NCI-H1105 (cell line): ENCODE measurements around the gene BRF1.
"Not testable (repeated sequence)": the region's sequence is repeated elsewhere in the genome, so short reads cannot be mapped to it uniquely, and the experiment has no call there.

ENCODE experiments used
- DNase-seq: peaks from one replicate; lab custom pipeline; 2025; lab: John Stamatoyannopoulos, UW

Gene BRF1

DNA sequence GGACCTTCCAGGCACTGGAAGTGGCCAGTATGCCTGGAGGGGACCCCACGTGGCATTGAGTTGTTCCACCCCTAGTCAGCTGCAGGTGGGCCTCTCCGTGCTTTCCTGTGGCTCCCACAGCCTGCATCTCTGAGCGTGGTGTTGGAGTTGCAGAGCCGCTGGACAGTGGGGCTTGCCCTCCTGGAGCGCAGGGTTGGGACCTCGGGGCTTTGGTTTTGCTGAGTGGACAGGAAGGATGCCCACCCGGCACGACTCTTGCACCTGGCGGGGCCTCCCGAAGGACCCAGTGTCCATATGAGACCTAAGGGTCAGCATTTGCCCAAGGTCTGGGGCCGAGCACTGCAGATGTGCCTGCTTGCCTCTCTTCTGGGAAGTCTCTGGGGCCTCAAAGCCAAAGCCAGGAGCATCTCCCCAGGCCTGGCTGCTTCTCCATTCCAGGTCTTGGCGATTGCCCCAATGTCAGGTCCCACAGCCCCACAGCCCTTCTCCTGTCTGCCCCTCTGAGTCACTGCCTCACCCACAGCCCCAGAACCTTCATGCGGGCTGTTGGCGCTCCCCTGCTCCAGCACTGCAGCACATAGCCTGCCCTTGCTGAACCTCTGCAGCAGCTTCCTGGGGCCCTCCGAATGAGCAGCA, 15.3 kb upstream of the BRF1 start:
- no peak for DNase-seq

DNA sequence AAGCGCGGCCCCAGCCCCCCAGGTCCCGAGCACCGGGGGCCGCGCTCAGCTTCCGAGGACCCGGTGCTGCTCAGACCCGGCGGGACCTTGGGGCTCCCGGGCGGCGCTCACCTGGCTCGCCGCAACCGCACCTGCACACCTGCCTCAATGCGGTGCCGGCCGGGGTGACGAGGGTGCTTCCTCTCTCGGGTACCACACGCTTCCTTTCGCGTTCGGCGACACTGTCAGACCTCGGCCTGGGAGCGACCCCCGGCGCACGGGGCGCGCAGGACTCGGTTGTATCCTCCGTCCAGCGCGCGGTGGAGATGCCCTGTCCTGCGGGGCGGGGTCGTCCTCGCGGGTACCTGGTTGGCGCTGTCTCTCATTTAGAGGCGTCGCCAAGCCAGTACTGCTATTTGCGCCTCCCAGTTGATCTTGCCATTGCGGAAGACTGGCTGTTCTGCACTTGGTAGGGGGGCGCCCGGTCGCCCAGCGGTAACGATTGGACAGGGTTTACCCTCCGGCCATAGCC, 14.5 kb upstream of the BRF1 start:
- no peak for DNase-seq

DNA sequence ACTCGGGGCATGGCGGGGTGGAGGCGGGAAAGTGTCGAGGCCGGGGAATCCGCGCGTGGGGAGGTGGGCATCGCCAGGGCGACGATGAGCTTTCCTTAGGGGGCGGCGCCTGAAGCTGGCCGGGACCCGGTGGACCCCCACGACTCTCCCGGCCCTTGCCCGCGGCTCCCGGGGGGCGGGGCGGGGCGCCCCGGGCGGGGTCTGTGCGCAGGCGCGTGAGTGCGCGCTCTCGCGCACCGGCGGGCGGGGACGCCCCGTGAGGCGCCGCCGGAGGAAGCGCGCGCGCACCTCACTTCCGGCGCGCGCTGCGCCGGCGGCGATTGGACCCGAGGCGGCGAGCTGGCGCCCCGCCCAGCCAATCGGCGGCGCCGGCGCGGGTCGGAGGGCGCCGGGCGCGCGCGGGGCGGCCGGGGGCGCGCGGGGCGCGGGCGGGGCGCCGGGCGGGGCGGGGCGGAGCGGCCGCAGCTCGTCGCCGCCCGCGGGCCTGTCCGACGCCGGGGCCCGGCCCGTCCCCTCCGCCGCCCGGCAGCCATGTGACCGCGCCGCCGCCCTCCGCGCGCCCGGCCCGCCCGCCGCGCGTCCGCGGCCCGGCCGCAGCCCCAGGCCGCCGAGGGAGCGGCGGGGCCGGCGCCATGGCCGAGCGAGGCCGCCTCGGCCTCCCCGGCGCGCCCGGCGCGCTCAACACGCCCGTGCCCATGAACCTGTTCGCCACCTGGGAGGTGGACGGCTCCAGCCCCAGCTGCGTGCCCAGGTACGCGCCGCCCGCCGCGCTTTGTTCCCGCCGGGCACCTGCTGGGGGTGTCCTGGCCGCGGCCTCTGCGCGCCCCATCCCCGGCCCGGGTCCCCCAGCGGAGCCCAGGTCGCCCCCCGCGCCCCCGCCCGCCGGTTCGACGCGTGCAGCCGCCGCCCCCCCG, 13.7 kb upstream of the BRF1 start, which contains the start of gene PACS2:
Gene PACS2, plus strand, starts transcription at position 462 of the 914 bp plus-strand sequence. Its CDS starts 171 bp downstream, at position 633.
- DNase-seq, result peak; percentile 80

DNA sequence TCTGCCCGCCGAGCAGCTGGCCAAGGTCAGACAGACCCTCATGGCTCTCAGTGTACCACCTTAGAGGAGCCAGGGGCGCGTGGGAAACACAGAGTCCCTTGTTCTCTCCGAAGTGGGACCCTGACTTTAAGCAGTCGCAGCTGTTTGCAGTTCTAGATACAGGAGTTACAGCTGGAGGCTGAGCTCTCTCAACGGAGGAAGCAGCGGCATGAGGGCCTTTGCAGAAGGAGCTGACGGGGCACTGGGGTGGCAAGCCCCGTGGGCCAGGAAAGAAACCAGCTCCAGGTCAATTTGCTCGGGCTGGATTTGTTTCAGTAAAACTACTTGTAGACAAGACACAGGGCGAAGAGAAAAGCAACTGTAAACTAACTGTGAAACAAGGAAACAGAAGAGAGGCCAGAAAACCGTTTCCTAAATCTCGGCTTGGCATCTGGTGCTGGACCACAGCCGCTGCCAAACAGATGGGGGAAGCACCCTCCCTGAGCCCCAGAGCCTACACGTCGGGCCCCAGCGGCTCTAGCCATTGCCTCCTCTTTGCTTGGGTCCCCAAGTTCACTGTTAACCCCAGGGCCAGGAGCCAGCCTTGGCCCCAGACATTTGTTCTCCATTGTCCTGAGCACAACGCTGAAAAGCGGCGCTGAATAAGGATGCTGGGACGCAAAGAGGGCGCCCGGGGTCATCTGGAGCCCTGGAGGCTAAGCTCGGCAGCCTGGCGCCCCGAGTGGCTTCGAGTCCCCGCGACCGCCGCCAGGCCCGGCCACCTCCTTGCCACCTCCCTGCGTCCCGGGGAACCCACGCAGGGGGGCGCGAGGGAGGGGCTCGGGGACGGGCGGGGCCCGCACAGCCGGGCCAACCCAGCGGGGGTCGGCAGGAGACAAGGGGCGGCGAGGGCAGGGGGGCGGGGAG, 12.8 kb upstream of the BRF1 start:
- DNase-seq, result no peak

DNA sequence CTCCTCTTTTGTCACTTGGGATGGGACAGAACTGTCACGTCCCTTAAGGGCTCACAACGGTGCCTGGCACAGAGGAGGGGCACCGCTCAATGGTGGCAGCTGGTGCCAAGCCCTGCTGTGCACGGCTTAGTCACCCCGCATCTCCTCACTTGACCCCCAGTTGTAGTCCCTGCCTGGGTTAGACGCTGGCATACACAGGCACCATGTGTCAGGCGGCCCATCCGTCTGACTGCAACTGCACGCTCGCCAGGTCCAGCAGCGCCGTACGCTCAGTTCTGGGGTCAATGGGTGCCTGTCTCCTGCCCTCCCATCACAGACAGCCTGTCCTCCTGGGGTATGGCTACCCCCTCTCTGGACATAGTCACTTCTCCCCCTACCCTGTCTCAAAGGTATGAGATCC, 12.2 kb upstream of the BRF1 start:
- no peak for DNase-seq

DNA sequence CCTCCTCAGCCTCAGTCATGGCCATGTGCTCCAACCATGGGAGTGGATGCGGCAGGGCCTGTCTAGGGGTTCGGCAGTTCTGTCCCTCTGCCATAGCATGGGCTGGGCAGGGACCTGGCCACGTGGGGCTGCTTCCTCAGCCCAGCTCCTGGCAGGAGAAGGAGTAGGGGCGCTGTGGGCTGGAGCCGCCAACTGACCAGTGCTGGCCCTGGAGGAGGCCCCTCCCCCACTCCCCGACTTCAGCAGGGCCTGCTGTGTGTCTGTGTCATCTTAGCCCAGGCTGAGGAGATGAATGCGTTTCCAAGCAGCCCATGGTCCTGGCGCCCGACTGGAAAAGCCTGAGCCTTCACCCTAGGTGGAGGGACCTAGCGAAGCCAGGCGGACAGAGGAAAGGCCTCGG, 11.0 kb upstream of the BRF1 start:
- DNase-seq, result no peak

DNA sequence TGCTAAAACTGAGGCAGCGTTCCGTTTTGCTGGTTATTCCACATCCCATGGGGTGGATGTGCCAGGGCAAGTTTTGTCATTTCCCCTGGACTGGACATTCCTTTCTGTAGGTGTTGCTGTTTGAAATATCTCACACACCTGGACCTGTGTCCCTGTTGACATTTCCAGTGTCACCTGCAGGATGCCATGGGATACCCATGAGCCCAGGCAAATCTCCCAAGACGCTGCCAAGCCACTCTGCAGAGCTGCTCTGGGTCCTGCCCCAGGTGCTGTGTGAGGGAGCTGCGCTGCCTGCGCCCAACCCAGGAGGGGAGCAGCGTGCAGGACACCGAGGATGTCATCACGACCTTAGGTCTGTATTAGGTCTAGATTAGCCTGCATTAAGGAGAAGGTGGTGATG, 8.6 kb upstream of the BRF1 start:
- no peak for DNase-seq

DNA sequence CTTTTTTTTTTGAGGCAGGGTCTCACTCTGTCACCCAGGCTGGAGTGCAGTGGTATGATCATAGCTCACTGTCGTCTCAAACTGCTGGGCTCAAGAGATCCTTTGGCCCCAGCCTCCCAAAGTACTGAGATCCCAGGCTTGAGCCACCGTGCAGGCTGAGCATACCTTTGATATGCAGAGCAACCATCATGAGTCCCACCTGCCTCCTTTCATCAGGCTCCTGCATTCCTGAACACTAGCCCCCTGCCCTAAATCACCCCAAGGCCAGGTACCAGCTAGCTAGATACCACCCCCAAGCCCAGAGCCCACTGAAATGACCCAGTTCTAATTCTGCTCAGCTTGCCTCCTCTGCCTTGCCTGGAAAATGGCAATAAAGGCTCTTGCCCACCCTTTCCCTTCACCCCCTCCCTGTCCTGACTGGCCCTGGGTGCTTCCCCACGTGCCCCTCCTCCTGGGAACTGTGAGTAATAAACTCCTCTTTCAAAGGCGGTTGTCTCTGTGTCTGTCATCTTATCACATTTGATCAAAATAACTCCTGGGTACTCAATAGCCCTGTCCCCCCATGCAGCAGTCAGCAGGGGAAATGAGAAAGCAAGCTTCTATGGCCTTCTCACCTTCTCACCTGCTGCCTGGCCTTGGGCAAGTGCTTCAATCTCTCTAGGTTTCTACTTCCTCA, 6.4 kb upstream of the BRF1 start:
- DNase-seq, result no peak

DNA sequence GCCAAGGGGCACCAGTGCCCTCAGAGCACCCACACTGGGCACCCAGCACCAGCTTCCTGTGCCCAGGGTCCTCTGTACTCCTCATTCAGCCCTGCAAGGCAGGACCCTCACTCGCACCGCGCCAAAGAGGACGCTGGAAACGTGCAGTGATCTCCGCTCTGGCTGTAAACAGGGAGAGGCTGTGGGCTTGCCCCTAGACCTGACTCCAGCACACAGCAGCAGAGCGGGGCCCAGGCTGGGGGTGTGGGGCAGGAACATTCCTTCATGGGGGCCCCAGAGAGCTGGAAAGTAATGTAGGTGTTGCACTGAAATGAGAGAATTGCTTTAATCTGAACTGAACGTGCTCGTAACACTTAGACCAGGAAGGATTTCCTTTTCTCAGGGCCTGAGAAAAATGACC, 5.0 kb upstream of the BRF1 start:
- DNase-seq, result no peak

DNA sequence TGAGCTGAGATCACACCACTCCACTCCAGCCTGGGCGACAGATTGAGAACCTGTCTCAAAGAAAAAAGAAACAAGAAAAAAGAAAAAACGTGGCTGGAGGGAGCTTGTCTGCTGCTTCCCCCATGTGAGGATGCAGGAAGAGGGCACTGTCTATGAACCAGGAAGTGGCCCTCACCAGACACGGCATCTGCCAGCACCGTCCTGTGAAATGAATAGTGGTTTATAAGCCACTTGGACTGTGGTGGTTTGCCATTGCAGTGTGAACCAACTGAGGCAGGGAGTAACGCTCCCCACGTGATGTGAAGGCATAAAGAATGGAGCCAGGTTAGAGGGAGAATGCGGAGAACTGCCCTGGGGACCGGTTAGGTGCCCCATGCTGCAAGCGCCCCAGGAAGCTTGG, 4.5 kb upstream of the BRF1 start:
- DNase-seq, result no peak

DNA sequence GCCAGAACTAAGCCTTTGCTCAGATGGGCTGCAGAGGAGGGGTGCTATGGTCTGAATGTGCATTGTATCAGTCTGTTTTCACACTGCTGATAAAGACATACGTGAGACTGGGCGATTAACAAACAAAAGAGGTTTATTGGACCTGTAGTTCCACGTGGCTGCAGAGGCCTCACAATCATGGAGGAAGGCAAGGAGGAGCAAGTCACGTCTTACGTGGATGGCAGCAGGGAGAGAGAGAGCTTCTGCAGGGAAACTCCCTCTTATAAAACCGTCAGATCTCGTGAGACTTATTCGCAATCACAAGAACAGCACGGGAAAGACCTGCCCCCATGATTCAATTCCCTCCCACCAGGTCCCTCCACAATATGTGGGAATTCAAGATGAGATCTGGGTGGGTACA, 3.8 kb upstream of the BRF1 start:
- no peak for DNase-seq

DNA sequence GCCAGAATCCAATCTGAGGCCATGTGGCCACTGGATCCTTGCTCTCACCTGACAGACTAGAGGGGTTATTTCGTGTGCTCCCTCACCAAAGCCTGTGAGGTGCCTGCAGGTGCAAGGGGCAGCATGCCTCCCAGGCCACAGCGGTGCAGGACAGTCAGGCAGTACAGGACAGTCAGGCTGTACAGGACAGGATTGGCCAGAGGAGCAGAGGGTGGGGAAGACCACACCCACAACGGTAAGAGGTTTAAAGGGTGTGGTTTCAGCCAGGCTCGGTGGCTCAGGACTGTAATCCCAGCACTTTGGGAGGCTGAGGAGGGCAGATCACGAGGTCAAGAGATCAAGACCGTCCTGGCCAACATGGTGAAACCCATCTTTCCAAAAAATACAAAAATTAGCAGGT, 3.1 kb upstream of the BRF1 start:
- no peak for DNase-seq

DNA sequence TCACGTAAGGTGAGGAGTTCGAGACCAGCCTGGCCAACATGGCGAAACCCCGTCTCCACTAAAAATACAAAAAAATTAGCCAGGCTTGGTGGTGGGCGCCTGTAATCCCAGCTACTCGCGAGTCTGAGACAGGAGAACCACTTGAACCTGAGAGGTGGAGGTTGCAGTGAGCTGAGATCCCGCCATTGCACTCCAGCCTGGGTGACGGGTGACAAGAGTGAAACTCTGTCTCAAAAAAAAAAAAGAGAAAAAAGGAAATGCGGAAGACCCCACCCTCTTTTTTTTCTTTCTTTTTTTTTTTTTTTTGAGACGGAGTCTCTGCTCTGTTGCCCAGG, 1.1 kb upstream of the BRF1 start:
- DNase-seq, result not testable (repeated sequence)

DNA sequence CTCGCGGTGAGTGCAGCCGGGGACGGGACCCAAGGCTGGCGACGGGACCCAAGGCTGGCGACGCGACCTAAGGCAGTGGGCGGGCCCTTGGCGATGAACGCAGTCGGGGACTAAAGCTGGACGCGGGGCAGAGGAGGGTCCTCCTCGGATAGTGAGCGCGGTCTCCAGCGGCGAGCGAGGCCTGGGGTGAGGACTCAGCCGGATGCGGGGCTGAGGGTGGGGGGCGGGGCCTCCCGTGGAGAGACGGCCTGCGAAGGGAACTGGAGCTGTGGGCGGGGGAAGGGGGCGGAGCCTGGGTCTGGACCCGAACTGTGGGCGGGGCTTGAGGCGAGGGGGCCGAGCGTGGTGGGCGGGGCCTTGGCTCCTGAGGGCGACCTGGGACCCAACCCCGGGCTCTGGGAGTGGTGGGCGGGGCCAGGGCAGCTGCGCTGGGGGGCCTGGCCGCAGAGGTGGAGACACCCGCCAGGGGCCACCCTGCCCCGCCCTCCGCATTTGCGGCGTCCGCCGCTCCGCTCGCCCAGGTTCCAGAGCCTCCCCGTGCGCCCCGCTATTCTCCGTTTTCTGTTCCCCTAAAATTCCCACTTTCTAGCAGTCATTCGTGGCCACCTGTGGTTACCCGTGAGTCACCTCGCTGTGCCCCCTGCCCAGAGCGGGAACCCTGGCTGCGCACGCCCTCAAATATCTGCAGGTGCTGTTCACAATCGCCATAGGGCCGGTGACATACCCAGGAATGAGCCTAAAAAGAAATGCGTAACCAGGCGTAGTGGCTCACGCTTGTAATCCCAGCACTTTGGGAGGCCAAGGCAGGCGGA, 508 bp upstream of the BRF1 start:
- peak; percentile 97 for DNase-seq

DNA sequence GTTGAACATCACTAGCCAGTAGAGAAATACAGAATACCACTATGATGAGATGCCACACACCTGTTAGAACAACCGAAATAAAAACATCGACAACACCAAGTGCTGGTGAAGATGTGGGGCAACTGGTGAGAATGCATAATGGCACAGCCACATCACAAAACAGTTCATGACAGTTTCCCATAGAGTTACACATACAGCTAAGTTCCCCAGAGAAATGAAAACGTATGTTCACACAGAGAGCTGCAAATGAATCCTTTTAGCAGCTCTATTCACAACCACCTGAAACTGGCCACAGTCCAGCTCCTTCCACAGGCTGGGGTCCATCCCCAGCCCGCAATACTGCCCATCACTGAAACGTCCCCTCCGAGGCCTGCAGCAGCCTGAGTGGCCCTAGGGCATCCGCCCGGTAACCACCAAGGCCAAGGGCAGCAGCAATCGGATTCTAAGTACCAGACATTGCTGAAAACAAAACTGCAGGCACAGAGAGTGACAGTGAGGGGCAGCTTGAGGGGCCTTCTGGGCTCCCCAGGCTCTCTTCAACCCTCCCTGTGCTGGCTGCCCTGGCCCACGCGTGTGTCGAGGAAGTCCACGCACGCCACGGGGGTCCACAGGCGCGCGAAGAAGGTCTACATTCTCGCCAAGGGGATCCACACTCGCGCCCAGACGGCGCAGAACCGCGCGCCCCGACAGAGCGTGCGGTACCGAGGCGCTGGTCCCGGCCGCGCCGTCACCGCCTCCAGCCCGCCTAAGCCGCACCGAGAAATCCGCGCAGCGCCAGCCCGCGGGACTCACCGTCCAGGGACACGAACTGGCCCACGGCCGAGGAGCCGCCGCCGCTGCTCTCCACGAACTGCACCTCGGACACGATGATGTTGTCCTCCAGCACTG, 903 bp downstream of the BRF1 start:
- no peak for DNase-seq

DNA sequence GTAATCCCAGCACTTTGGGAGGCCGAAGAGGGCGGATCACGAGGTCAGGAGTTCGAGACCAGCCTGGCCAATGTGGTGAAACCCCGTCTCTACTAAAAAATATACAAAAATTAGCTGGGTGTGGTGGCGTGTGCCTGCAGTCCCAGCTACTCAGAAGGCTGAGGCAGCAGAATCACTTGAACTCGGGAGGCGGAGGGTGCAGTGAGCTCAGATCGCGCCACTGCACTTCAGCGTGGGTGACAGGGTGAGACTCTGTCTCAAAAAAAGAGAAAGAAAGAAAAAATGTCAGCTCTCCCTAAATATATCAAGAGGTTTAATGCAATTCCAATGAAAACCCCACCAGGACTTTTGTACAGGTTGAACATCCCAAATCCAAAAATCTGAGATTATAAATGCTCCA, 3.5 kb downstream of the BRF1 start:
- DNase-seq, result not testable (repeated sequence)

DNA sequence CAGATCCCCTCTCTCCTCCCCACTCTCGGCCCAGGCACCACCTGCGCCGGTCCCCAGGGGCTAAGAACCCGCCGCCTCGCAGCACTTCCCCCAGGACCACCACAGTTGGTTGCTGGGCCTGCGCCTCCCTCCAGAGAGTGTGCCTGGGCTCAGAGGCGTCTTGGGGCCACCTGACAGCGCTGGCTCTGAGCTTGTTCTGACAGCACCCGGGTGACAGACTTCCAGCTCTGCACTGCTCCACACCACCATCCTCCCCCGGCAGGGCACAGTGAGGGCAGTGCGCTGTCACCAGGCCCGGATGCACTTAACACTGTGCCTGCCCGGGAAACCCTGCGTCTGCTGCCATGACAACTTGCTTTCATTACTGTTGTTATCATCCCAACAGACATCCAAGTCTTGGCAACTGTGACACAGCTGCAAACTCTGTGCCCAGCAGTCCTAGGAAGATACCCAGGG, 6.6 kb downstream of the BRF1 start:
- DNase-seq, result no peak

DNA sequence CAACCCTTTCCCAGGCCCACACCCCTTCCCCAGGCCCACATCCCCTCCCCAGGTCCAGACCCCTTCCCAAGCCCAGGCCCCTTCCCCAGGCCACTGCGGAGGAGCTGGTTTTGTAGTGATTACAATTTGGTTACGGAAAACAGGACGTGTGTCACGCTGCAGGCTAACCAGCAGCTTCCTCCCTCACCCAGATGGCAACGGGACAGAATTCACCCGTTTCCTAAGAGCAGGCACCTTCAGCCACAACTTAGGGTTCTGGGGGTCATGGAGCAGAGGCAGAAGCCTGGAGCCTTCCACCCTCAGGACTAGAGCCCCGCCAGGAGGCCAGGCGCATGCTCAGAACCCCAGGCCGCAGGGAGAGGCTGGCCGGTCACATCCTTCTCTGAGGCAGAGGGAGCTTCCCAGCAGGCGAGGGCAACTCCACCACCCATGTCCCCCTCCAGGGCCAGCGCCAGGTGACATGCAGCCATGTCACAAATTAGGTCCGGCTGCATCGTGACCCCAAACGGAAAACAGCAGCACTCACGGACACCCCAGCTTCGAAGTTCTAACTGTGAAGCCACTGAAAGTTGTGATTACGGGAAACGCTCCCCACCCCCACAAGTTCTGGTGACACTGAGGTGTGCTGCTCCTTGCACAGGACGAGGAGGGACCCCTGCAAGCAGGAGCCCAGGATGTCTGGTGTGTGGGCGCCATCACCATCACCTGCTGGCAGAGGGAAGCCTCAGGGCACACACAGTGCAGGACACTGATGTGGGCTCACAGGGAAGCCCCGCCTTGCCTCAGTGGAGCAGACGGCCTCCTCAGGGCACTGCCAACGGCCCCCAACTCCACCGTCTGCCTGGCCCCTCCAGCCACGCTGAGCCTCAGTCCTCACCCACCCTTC, 7.7 kb downstream of the BRF1 start:
- no peak for DNase-seq
